ENCODE data around the gene TNFRSF8.

- TF ChIP-seq EP300 (IDR thresholded peaks at IDR 0.05) (no peak), KDM5A (IDR thresholded peaks at IDR 0.05) (no peak), POLR2AphosphoS2 (conservative IDR thresholded peaks at IDR 0.05; ENCODE audit: low read length) (no peak), POLR2A (IDR thresholded peaks at IDR 0.05; ENCODE audit: low read length) (no peak), CTCF (IDR thresholded peaks at IDR 0.05) (no peak), NR3C1 (IDR thresholded peaks at IDR 0.05) (no peak), ZFP36 (IDR thresholded peaks at IDR 0.05; ENCODE audit: borderline replicate concordance, partially characterized antibody) (no peak), CEBPB (IDR thresholded peaks at IDR 0.05) (no peak), BCL3 (IDR thresholded peaks at IDR 0.05) (no peak)
These were observed 86.7 kb downstream of the TNFRSF8 start for GRCh38 chr1:12149791-12150175.

All from A549 (cell line).